Measurements from ENCODE around the gene TUNAR. TPM values are rescaled to one million over a fixed set of nuclear protein-coding genes. Genes with fewer than 3 reads are reported as not detected.
"Not testable (repeated sequence)": the region's sequence is repeated elsewhere in the genome, so short reads cannot be mapped to it uniquely, and the experiment has no call there.

The TUNAR gene
- total and polyA plus RNA-seq, 7 donors, result 0.01 TPM; not detected in 6

- no peak for TF ChIP-seq CTCF (IDR thresholded peaks at IDR 0.05)
- Histone ChIP-seq H3K36me3 (ENCODE audit: insufficient read depth in 1 of 2, low read depth in 1 of 2) (no peaks in the 10 kb centered on the region), H3K4me3 (no peak overlapping the region), H3K27me3 (ENCODE audit: insufficient read depth in 3 of 3, low read length in 2 of 3) (no peaks in the 10 kb centered on the region), H3K9me3 (no peaks in the 10 kb centered on the region), H3K4me1 (no peaks in the 10 kb centered on the region), H3K27ac (no peak overlapping the region)
- DNase-seq (no peak), ATAC-seq (no peak)
- intact Hi-C loops (cut with DNase I), result no loop called here
These were observed 84.8 kb downstream of the TUNAR start for GRCh38 chr14:95961481-95961880.

- 35 to 39% (median 38%) methylated on average over 2 of the region's 2 CpGs for WGBS, 3 donors
- no peak for TF ChIP-seq CTCF (IDR thresholded peaks at IDR 0.05)
- H3K36me3 ChIP-seq (ENCODE audit: insufficient read depth in 1 of 2, low read depth in 1 of 2), result no peaks in the 10 kb centered on the region
- H3K27ac ChIP-seq, result no peak overlapping the region
- ATAC-seq (no peak), DNase-seq (no peak)
- no peaks in the 10 kb centered on the region for H3K4me1 ChIP-seq
- no peak overlapping the region for H3K4me3 ChIP-seq
- no peaks in the 10 kb centered on the region for H3K27me3 ChIP-seq (ENCODE audit: insufficient read depth in 3 of 3, low read length in 2 of 3)
- intact Hi-C loops (cut with DNase I), result no loop called here
- no peaks in the 10 kb centered on the region for H3K9me3 ChIP-seq
These were observed 88.3 kb downstream of the TUNAR start for GRCh38 chr14:95964901-95965300.

GRCh38 chr14:95968048-95968447, 91.4 kb downstream of the TUNAR start:
- ATAC-seq; H3K27me3 ChIP-seq (ENCODE audit: insufficient read depth in 3 of 3, low read length in 2 of 3); H3K4me1 ChIP-seq; H3K27ac ChIP-seq; H3K36me3 ChIP-seq (ENCODE audit: insufficient read depth in 1 of 2, low read depth in 1 of 2); H3K9me3 ChIP-seq; intact Hi-C loops (cut with DNase I); DNase-seq; H3K4me3 ChIP-seq: not testable (repeated sequence)
- 51 to 58% (median 54%) methylated on average over 4 of the region's 4 CpGs for WGBS, 3 donors

Other genes with a start within 250 kb of the TUNAR start
- not detected for gene TCL1B, start 190.4 kb upstream of the TUNAR start, total RNA-seq
- not detected for gene TCL1B, start 190.4 kb upstream of the TUNAR start, polyA plus RNA-seq
- gene TCL1A, start 162.7 kb upstream of the TUNAR start, total RNA-seq, result under 1 TPM in 1 of 4 donors, not detected in 3; 0.48 TPM
- gene TCL1A, start 162.7 kb upstream of the TUNAR start, polyA plus RNA-seq, result under 1 TPM in 2 of 3 donors, not detected in 1; 0.05 to 0.17 TPM
- gene C14orf132, start 162.5 kb downstream of the TUNAR start, total RNA-seq, result 1 to 10 TPM in 2 of 4 donors, under 1 TPM in 2; 0.57 to 5.3 (median 1.3) TPM
- gene C14orf132, start 162.5 kb downstream of the TUNAR start, polyA plus RNA-seq, result 1 to 10 TPM in 1 of 3 donors, under 1 TPM in 2; 0.63 to 1.5 (median 0.86) TPM

Measured in psoas muscle (tissue), 8 donors.